ENCODE measurements around the gene HDAC2.
A peak's percentile ranks its signal among the peaks of the same experiment; 100 is the strongest.

HDAC2 gene

DNA sequence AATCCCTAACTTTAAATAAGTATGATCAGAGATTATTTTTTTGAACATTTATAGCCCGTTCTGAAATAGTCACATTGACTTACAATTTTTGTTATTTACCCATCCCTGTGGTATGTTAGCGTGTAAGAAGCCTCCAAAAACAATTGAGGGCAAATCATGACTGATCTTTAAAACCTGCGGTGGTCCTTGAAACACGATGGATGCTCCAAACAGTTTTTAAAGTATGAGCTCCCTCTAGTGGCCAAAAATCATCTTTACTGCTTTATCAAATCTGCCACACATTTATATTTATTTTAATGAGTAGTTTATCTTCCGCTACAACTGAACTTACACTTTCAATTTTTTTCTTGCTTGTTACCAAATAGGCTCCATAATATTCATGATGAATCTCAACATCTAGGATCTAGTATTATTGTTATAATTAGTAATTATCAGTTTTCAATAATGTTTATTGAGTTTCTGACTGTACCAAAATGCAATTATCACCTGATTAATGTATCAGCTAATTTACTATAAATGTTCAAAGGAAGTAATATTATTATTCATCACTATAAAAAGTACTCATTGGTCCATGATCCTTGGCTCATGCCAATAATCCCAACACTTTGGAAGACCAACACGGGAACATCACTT, 61.6 kb downstream of the HDAC2 start:
- peak in 2 of 14 donors; percentile 3 for DNase-seq

- no peak for DNase-seq
These were observed 62.1 kb downstream of the HDAC2 start for GRCh38 chr6:113908801-113909200.

DNA sequence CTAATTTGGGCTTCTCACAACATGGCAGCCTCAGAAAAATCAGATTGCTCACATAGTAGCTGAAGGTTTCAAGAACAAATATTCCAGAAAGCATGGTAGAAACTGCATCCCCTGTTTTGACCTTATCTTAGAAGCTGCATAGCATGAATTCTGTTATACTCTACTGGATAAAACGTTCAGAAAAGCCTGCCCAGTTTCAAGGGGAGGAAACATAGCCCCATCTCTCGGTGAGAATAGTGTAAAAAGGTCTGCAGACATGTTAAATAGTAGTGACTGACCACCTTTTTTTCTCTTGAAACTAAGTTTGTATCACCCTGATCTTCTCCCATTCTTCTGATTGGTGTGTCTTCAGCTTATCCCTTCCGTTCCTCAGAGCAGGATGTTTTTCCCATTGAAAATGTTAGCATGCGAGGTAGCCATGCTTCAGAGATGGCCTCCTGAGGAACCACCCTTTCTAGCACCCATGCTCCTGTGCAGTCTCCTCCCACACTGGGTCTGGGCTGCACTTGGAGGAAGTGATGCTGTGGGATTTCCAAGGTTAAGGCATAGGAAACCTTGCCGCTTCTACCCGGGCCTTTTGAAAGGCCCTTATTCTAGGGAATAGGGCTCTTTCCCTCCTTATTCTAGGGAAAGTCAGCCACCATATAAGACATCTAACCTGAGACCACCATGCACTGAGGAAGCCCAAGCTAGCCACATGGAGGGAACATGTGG, 63.7 kb downstream of the HDAC2 start:
- DNase-seq, result no peak

- peak in 1 of 14 donors; percentile 1 for DNase-seq
These were observed 67.2 kb downstream of the HDAC2 start for GRCh38 chr6:113903666-113904330.

DNA sequence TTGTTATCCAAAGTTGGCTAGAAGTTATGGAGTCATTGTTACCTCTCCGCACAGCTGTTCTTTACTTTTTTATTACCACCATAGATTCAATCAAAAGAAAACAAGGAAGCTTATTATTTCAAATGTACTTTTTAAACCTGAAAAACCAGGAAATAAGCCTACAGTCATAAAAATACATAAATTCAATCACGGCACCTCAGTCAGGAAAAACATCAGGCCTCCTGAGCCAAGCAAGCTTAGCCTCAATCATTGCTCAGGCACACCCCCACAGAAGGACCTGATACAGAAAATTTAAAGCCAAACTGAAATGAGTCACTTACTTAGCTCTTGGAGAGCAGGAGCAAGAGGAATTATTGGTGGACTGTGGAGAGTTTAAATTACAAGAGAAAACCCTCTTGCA, 69.5 kb downstream of the HDAC2 start:
- DNase-seq, result no peak

GRCh38 chr6:113894712-113895674, 76.0 kb downstream of the HDAC2 start:
- peak in 1 of 14 donors; percentile 27 for DNase-seq

DNA sequence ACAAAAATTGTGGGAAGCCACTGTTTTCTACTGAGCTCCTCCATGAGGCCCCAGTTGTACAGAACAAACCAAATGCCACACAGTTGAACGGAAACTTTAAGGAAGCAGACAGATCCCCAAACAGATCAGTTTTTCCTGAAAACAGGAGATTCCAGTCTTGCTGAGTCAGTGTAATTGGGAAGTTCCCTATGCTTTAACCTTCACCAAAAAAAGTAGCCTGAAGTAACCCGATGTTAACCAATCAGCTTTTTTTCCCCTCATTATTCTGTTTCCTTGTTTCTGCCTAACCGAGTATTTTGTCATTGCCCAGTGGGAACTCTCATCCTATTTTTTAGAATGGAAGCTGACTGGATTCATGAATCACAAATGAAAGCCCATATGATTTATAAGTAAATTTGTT, 77.1 kb downstream of the HDAC2 start:
- DNase-seq, result no peak

GRCh38 chr6:113893451-113893850, 77.5 kb downstream of the HDAC2 start:
- no peak for DNase-seq

- no peak for DNase-seq
These were observed 81.9 kb downstream of the HDAC2 start for GRCh38 chr6:113888956-113889630.

- DNase-seq, result no peak
These were observed 82.5 kb downstream of the HDAC2 start for GRCh38 chr6:113888493-113888892.

DNA sequence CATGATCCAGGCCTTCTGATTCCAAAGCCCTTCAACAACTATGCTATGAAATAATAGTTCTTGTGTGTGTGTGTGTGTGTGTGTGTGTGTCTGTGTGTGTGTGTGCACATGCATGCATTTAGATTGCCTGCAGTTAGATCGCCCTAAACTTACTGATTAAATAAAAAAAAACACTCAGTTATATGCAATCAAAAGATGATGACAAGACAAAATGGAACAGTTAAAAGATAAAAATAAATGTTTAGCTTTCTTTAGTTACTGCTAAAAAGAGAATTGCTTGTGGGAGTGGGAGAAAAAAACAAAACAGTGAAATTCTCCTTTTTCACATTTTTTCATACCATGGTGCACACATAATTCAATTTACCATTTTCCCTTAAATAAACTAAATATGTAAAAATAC, 84.4 kb downstream of the HDAC2 start:
- no peak for DNase-seq

DNA sequence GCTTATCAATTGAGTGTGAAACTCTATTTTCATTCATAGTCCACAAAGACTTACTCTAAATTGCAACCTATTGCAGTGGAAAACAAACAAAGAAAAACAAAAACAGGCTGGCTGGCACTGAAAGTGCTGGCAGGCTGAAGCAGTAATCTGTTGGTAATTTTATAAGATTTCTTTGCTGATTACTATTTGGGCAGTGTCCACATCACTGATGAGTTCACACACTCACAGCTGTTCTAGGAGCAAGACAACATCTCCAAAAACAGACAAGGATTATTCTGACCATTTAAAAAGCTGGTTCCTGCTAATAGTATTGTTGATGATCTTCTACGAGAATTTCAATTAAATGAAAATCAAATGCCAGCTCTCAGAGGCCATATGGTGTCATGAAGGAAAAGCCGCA, 86.9 kb downstream of the HDAC2 start:
- no peak for DNase-seq

Measured in C1 segment of cervical spinal cord (tissue), 14 donors.